Amniotic stem cell (primary cell): Measurements from ENCODE around the gene EDN3.

Experiments used
- DNase-seq: peaks from one replicate; lab custom pipeline; 2025; lab: John Stamatoyannopoulos, UW

EDN3 gene

DNA sequence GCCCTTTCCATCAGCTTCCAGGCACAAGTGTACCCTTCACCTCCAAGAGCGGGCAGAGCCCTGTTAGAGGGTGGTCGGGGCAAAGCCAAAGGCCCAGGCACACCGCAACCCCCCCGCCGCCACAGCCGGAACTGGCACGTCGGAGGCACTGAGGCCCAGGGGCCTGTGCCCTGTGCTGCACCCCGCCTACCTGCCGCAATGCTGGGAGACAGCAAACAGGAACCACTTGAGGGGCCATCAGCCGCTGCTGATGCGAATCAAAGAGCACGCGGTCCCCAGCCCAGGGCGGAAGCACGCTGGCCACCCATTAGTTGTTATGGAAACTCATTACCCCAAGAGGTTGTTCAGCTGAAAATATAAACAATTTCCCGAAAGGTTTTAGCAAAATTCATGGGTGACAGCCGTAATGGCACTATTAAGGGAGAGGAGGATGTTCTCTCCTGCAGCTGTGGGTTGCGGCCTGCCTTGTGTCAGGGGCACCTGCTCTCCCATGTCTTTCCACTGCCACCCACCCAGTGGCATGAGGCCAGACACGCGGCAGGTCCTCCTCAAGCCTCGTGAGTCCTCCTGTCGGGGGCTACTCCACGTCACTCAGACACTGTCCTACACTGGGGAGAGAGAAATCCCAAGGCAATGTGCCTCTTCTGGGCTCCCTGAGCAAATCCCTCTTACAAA is 65.3 kb downstream of the EDN3 start:
- no peak for DNase-seq

DNA sequence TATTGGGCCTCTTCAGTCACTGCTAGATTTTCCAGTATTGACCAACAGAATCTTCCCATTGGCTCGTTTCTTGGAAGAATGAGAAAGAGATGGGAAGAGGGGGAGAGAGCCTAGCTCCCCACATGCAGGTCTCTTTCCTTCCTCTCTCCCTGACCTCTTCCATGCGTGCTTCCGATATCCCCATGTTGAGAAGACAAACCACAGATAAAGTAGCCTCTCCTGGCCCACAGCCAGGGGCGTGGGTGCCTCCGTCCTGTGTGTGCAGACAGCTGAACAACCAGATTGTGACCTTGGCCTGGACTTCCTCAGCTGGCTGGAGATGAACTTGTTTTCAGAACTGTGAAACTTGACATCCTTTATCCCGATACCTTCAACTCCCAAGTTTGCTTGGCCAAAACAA is 71.0 kb downstream of the EDN3 start:
- DNase-seq = no peak

DNA sequence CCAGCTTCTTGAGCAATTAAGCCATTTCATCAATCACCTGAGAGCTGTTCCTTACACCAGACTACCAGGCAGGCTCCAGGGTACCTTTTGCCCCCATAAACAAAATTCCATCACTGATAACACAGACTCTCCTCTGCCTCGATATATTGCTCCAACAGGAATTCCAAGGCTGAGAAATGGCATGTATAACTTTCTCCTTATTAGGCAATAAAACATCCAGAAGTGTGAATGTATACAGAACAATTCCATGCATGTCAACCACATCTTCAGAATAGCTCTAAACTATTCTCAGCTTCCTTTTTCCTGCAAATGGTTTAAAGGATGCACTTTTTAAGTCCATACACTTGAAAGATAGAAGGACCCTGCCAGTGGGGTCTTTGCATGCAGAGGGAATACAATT is 73.8 kb downstream of the EDN3 start:
- DNase-seq = no peak

DNA sequence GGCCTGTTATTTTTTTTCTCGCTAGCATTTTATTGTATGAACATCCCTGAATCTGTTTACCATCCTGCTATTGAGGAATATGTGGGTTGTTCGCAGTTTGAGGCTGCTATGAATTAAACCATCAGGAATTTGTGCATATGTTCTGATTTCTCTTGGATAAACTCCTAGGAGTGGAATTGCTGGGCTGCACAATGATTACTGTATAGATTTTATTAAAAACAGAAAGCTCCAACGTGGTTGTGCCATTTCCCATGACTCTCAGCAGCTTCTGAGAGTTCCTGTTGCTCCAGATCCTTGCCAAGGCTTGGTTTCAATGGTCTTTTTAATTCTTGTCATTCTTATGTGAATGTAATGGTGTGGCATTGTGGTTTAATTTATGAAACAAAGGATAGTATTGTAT is 75.1 kb downstream of the EDN3 start:
- DNase-seq = no peak
